GM19351 (cell line): ENCODE data around the gene TAGLN2.

Experiments used
- ATAC-seq: cut with Tn5 transposase; IDR thresholded peaks from one replicate; pipeline ENCODE4 v1.9.1; 2021; ENCODE audit warnings: mild to moderate bottlenecking, moderate library complexity; ENCODE audit not compliant: unreplicated experiment

Gene TAGLN2

DNA sequence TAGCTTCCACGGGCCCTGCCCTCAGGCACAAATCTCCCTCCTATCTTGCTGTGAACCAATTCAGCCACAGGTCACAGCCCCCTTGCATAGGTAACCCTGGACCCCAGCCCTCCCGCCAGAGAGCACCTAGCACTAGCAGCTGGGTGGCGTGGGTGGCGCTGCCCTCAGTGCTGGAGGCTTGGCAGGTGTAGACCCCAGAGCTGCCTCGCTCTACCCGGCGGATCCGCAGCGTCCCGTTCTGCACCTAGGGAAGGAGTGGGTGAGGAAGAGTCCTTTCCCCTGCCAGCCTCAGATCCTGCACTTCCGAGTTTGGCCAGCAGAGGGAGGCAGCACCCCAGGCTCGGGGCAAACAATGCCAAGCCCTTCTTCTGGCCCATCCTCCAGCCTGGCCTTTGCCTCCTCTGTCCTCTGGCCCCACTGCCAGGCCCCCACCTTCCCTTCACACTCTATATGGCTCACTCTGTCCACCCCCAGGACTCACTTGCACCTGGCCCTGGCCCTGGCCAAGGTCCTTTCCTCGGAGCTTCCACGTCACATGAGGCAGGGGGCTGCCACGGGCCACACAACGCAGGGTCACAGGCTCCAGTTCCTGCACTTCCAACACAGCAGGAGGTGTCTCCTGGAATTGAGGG, 11.1 kb upstream of the TAGLN2 start:
- peak; percentile 66 for ATAC-seq

DNA sequence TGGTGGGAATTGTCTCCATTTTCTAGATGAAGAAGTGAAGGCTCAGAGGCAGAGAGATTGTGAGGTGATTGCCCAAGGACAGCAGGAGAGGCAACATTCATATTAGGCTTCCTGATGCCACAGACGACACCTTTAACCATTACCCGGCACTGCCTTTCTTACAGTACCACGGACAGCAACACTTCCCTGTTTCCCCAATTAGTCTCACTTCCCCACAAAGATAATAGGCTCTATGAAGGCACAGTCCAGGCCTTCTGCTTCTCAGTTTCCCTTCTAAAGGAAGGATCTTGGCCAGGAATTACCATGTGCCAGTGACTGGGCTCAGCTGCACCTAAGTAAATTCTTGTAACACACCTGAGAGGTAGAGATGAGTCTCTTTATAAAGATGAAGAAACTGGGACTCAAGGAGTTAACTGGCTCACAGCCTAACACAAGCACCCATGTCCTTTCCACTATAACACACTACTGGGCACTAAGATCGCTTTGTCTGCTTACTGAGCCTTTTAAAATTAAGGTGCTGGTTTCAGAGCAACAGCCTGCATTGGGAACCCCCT, 10.5 kb upstream of the TAGLN2 start:
- no peak for ATAC-seq

DNA sequence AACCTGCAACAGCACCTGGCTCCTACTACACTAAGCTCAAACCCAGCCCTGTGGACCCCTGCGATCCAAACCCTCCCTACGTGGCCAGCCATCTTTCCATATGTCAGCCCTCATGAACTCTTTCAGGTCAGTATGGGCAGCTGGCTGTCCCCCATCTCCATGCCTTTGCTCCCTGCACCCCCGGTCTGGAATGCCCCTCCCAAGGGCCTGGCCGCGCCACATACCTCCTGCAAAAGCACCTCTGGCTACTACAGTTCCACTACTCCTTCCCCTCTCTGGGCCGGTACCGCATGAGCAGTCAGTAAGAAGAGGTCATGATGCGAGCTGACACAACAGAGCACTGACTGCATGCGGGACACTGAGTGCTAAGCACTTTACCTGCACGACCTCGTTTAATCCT, 10.0 kb upstream of the TAGLN2 start:
- ATAC-seq = no peak

DNA sequence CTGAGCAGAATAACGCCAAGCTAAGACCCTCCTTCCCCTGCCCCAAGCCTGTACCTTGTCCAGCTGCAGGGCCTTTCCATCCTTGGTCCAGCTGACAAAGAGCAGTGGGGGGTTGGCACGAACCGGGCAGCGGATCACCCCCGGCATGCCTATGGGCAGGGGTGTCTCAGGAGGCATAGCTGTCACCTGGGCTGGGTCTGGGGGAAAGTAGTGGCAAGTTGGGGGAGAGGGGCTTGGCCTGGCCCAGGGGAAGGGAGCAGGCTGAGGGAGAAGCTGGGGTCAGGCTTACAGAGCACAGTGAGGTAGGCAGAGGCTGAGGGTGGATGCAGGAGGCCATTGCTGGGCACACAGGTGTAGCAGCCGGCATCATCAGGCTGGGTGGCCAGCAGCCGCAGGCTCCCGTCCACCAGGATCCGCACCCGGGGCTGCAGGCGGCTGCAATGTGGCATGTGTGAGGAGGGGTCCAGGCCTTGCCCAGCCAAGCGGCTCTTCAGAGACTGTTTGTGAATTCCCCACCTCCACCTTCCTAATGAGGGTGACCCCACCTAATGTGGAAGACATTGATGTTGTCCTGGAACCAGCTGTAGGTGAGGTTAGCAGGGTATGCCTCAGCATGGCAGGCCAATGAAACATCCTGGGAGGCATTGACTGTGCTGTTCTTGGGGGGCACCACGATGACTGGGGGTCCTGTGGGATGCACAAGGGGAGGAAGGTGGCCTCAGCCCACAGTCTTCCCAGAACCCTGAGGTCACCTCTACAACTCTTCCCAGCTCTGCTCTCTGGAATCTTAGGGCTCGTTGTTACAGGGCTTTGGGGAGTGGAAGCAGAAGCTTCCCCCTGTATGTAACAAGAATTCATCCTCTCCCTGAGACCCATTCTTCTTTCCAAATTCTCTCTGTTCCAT, 9.1 kb upstream of the TAGLN2 start:
- ATAC-seq = no peak

DNA sequence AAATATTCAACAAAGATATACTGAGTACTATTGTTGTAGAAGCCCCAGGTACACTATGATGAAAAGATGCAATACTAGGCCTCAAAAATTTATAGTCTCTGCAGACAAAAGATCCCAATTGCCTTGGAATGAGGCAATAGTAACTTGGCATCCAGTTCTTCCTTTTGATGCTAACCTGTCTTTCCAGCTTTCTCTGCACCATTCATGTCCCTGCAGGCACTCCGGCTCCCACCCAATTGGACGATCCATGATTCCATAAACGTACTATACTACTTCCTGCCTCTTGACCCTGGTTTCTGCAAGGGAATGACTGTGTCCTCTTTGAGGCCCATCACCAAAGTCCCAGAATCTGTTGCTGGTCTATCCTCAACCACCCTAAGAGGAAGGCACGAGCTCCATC, 8.0 kb upstream of the TAGLN2 start:
- ATAC-seq = no peak

DNA sequence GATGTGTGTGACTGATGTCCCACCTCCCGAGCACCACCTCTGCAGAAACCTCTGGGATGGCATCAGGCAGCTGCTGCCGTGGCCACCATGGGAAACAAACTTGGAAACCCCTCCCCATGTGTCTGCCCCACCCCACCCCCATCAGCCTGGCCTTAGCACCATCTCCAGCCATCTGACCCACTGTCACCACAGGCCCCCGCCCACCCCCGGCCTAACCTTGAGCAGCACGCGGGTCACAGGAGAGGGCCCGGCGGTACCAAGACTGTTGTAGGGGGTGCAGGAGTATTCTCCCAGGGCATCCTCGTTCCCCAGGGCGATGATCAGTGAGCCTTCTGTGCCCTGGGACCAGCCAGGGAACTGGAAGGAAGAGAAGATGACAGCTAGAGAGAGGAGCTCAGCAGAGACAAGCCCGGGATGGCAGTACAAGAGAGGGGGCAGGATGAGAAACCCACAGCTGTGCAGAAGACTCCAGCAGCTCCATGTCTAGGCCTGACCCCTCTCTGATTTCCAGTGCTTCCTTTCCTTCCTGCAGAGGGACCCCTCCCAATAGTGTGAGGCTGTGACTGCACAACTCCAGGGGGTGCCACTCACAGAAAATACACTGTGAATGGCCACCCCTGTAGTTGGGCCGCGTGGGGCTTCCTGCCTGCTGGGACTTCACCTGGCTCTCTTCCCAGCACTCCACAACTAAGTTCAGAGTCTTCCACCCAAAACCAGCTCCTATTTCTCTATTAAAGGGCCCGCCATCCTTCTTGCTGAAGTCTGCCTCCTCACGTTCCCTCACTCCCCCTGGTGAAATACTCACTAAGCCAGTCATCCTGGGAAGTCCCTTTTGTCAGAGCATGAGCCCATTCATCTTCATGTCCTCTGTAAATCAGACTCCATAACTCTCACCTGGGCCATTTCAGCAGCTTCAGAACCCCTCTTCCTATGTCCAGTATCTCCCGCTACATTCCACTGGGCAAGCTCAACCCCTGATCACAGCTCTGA, 7.3 kb upstream of the TAGLN2 start:
- no peak for ATAC-seq

DNA sequence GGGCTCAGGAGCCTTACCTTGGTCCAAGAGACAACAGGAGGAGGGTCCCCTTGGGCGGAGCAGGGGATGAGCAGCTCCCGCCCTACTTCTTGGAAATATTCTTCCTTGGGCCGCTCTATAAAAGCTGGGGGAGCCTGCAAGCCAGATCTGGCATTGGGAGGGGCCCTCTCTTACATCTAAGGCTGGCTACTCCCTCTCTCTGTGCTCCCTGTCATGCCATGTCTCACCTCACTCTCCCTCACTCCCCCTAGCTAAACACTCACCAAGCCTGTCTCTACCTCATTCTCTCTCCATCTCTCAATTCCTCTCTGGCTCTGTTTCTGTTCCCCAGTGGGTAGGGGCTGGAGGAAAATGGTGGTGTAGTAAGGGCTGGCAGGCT, 6.5 kb upstream of the TAGLN2 start:
- no peak for ATAC-seq

DNA sequence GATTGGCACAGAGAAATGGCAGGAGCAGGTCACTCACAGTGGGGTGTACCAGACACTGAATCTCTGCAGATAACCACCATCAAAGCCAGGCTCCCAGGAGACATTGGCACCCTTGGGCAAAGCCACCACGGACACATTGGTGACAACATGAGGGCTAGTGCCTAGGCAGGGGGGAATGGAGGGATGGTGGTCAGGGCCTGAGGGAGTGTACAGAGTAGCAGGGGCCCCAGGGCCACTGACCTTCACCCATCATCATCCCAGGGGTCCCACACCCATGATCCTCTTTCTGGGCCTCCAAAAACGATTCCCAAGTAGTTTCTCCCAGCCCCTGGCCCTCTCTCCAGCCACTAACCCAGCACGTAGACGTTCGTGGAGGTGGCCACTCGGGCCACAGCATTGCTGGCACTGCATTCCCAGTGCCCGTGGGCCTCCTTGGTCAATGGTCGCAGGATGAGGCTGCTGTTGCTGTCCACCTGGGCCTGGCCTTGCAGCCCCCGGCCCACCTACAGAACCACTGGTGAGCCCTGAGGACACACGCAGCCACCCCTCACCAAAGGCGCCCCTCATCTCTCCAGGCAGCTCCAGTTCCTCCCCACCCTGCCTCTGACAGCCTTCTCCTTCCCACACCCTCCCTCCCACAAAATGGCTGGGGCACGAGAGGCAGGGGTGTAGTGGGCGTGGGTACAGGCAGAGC, 5.9 kb upstream of the TAGLN2 start:
- ATAC-seq = no peak

DNA sequence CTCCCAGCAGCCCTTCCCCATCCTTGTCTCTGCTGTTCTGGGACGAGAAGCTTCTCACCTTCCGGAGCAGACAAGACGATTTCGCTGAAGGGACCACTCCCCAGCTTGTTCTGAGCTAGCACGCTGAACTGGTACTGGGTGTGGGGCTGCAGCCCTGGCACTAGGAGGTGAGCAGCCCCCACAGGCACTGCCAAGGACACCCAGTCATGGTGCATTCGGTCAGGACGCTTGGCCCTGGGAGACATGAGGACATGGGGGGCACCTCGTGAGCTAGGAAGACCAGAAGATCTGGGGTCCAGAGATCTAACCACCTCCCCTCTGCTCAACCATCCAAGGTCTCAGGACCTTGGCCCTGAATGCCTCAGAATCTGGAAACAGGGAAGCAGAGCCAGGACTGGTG, 5.3 kb upstream of the TAGLN2 start:
- ATAC-seq = no peak

DNA sequence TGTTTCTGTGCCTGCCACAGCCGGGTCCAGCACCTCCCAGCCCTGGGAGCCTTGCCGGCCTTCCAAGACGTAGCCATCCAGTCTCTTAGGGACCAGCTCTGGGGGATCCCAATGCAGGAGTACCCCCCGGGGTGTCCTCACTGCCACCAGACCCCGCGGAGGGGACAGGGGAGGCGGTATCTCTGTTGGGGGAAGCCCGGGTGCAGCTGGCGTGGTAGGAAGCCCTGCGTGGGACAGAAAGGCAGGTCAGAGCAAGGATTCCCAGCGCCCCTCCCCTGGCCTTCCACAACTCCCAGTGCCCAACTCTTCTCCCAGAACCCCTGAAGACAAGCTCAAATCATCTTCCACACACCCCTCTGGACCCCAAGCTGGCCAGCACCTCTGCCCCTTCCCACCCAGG, 4.9 kb upstream of the TAGLN2 start:
- ATAC-seq = no peak

DNA sequence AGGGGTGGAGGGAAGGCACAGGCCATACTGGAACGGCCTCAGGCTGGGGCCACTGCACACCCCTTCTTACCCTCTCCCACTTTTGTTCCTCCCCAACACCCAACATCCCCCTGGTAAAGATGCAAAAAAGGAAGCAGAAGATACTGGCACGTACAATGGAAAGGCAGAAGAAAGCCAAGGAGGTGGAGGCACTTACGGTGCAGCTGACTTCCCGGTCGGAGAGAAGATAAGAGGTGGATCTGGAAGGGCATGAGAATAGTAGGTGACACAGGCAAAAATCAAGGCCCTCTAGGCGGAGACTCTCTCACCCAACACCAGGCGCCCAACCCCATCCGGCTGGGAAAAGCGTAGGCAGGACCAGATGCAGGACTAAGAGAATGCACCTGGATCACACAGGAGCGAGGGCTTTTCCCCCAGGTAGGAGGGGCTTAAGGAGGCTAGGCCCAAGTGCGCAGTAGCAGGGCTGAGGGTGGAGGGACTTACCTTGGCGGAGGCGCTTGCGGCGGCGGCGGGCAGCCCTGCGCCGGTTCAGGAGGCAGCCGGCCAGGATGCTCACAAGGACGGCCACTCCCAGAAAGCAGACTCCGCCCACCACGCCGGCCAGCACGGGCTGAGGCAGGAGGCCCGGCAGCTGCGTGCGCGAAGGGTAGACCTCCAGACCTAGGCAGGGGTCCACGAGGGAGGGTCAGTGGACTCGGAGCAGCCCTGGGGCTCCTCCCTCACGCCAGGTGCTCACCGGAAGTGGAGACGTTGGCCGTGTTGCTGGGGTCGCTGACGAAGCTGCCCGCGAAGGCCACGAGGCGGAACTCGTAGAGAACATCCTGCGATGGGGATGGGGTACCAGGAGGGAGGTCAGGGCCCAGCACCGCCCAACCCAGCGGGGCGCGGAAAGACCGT, 4.1 kb upstream of the TAGLN2 start:
- no peak for ATAC-seq

DNA sequence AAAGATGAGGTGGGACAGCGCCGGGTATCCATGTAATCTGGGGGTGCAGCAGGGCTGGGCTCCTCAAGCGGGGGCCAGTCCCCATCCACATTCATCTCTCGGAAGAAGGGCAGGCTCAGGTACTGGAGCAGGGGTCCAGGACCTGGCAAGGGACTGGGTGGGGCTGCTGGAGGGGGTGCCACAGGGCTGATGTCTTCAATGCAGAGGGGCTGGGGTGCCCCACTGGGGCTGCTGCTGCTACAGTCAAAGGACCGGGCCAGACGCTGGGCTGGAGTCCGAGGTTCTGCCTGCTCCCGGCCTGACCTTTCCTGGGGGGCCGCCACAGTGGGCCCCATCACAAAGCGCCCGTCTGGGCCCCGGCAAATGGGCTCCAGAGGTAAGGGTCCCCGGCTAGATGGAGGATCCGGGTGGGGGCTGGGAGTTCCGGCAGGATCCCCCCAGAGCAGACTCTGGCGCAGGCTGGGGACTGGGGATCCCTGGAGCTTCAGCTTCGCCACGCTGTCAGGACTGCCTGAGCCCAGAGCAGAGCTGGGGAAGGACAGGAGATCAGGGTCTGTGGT, 3.3 kb upstream of the TAGLN2 start:
- no peak for ATAC-seq

DNA sequence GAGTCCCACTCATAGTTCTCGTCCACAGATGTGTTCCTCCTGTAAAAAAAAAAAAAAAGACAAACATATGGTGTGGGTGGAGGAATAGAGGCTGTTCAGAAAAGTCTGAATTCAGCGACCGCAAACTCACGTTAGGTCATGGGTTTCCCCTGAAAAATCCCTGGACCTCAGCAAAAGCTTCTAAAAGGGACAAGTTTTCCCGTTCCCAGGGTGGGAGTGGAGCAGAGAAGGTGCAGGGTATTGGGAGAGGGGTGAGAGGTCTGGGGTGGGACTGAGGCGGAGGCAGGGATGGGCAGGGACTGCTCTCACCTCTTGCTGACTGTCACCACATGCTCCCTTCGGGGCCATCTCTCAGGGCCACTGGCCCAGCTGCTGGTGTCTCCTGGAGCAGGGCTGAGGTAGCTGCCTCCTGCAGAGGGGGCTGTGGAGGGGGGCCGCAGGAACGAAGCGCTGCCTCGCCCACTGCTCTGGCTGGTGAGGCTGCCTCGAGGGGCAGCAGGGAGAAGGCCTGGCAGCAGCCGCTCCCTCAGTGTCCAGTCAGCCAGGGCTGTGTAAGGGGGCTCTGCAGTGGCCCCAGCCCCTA, 2.6 kb upstream of the TAGLN2 start:
- ATAC-seq = no peak

DNA sequence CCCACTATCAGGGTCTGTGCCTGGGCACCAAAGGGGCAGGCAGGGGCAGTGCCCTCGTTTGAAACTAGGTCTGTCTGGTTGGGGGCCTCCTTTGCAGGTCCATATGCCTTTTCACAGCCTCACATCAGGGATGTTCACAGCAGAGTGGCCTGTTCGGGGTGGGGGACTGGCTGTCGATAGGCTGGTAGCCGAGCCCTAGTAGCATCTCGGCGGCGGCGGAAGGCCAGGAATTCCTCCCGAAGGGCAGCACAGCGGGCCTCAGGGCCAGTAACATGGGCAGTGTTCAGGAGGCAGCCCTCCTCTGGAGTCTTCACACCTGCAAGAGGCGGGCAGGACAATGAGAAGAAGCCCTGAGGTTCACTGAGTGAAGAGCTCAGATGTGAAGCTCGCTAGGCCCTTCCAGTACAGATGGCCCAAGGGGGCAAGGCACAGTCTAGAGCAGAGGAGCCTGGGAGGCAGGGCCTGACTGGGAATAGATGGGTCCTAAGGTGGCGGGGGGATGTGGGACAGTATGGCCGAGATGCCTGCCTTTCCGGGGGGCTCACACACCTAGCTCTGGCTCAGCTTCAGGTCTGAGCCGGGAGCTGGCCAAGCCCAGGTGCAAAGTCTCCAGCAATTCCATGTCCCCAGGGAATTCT, 2.0 kb upstream of the TAGLN2 start:
- no peak for ATAC-seq

DNA sequence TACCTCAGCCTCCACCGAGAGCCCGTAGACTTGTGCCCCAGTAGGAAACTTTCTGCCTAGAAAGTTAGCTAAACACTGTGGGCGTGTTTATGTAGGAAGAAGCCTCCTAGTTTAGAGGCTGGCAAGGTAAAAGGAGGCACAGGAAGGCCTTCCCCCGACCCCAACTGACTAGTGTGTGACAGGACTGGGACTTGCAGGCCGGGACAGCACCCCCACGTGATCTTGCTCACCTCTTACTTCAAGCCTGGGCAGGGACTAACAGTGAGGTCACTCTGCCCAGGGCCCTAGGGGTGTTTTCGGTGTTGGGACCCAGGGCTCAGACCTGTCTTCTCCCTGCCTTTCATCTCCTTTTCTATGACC, 392 bp upstream of the TAGLN2 start:
- ATAC-seq = peak; percentile 1

DNA sequence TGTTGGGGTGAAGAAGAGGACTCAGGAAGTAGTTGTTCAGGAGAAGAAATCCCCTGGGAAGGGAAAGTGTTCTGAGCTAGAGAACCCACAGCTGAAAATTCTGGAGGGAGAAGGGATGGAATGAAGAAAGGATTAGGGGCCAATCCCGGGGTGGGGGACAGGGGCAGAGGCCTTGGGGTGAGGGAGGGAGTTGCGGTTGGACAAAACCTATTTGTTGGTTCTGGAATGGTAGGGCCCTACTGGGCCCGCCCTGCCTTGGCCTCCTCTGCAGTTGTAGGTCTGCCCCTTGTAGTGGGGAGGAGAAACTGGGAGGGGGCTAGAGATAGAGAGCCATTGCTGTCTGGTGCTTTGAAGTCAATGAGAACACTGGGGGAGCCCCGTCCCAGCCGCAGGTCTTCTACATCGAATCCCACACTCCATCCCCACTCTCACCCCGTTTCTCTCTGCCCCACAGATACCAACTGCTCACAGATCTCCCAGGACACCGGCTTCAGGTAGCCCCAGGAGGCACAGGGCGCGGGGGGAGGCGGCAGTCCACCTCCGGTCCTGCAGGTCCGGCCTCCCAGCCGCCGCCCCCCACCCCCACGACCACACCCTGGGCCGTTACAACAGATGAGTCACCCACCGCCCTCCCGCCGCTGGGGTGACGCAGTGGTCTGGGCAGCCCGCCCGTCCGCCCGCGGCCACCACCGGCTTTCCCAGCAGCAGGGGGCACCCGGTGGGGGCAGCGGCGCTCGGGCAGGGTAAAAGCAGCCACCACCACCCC, 1.1 kb downstream of the TAGLN2 start:
- ATAC-seq = no peak

DNA sequence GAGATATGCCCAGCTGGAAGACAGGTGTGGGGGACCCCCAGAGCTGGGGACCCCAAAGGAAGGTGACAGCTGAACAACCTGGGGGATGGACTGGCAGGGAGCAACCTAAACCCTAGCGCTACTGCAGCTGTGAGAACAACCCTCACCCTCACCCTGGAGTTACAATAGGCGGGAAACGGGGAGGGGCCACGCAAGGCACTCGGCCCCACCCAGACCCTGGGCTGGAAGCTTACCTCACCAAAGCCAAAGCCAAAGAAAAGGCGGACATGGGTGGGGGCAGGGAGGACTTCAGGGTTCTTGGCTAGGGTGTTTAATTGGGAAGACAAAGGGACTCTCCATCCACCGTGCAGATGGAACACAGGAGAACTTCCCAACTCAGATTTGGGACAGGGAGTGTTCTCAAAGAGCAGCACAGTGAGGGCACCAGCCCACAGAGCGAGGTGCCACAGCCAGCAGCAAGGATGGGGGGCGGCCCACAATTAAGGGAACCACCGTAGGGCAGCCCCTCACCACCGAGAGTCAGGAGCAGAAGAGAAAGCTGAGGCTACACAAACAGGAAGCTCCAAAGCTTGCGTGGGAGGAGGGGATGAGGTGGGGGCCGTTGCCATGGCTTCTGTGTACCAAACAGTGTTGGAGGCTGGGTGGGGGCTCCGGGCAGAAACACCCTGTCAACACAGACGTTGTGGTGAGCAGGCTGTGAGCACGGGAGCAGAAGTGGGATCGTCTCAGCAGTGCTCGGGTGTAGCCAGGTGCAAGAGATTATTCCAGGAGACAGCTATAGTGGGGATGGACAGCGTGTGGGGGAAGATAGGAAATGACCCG, 1.9 kb downstream of the TAGLN2 start:
- peak; percentile 33 for ATAC-seq
